HepG2 (cell line): ENCODE results near the gene TNFAIP8L1. TPM values are rescaled to one million over a fixed set of nuclear protein-coding genes. Genes with fewer than 3 reads are reported as not detected.

Source experiments
- ARID5B ChIP-seq: IDR thresholded peaks from 2 replicates; pipeline ENCODE4 v1.4.0; 2020; ENCODE audit warnings: mild to moderate bottlenecking, missing genetic modification reagents
- MNT ChIP-seq: fragments of 450-650 bp; IDR thresholded peaks from 2 replicates; pipeline ENCODE4 v1.6.1; 2016
- NBN ChIP-seq: fragments of 450-650 bp; conservative IDR thresholded peaks from 2 replicates; pipeline ENCODE4 v1.6.1; 2017
- NCOA2 ChIP-seq: sonication (generic); formaldehyde crosslinking; IDR thresholded peaks from 2 replicates; pipeline ENCODE4 v1.8.0; 2022; ENCODE audit warnings: inconsistent platforms
- RAD21 ChIP-seq: fragments of 450-650 bp; formaldehyde crosslinking; IDR thresholded peaks from 2 replicates; pipeline ENCODE4 v1.5.0; 2020; ENCODE audit warnings: mild to moderate bottlenecking
- RFXANK ChIP-seq: IDR thresholded peaks from 2 replicates; pipeline ENCODE4 v1.6.1; 2016
- SMAD9 ChIP-seq: sonication (generic); formaldehyde crosslinking; IDR thresholded peaks from 2 replicates; pipeline ENCODE4 v1.5.1; 2020; ENCODE audit warnings: mild to moderate bottlenecking, missing genetic modification reagents
- TCF7L2 ChIP-seq: IDR thresholded peaks from 2 replicates; pipeline ENCODE4 v1.6.1; 2011; ENCODE audit warnings: mild to moderate bottlenecking, low read depth, low read length, moderate library complexity
- TERF1 ChIP-seq: sonication (generic); formaldehyde crosslinking; IDR thresholded peaks from 2 replicates; pipeline ENCODE4 v1.8.0; 2022; ENCODE audit warnings: mild to moderate bottlenecking, missing genetic modification reagents, moderate library complexity
- ZNF18 ChIP-seq: sonication (generic); formaldehyde crosslinking; IDR thresholded peaks from 2 replicates; pipeline ENCODE4 v1.8.0; 2022; ENCODE audit warnings: mild to moderate bottlenecking, missing genetic modification reagents; ENCODE audit not compliant: insufficient replicate concordance
- ZNF30 ChIP-seq: sonication (generic); formaldehyde crosslinking; IDR thresholded peaks from 2 replicates; pipeline ENCODE4 v1.5.0; 2020; ENCODE audit warnings: mild to moderate bottlenecking, missing genetic modification reagents
- ZNF430 ChIP-seq: sonication (generic); formaldehyde crosslinking; IDR thresholded peaks from 2 replicates; pipeline ENCODE4 v1.9.0; 2021; ENCODE audit warnings: mild to moderate bottlenecking, missing genetic modification reagents
- ZNF496 ChIP-seq: sonication (generic); formaldehyde crosslinking; IDR thresholded peaks from 2 replicates; pipeline ENCODE4 v1.8.1; 2023; ENCODE audit warnings: mild to moderate bottlenecking, moderate library complexity, missing genetic modification reagents; ENCODE audit not compliant: insufficient replicate concordance
- ZNF615 ChIP-seq: sonication (generic); formaldehyde crosslinking; IDR thresholded peaks from 2 replicates; pipeline ENCODE4 v1.5.0; 2020; ENCODE audit warnings: mild to moderate bottlenecking, missing genetic modification reagents, borderline replicate concordance
- ZNF773 ChIP-seq: sonication (generic); formaldehyde crosslinking; IDR thresholded peaks from 2 replicates; pipeline ENCODE4 v1.4.0; 2020; ENCODE audit warnings: missing genetic modification reagents, borderline replicate concordance
- ZNF800 ChIP-seq: sonication (generic); formaldehyde crosslinking; IDR thresholded peaks from 2 replicates; pipeline ENCODE4 v1.4.0; 2020; ENCODE audit warnings: missing genetic modification reagents
- ZUFSP ChIP-seq: sonication (generic); formaldehyde crosslinking; IDR thresholded peaks from 2 replicates; pipeline ENCODE4 v1.9.0; 2021; ENCODE audit warnings: missing genetic modification reagents, mild to moderate bottlenecking, borderline replicate concordance
- polyA plus RNA-seq, 8 experiments: library from polyadenylated mRNA; depleted of rRNA in 3 of 8; stranded (reverse) in 7 of 8; unstranded in 1 of 8; fragments of >200 nt; fragmentation: Illumina TruSeq in 4 of 8; extraction: Trizol in 4 of 8; gene quantifications; 2 replicates each; pipeline versions ENCODE4 v1.2.1 to v1.2.3, GENCODE V29; 2011 to 2016; ENCODE audit warnings: low read depth in 4 of 8, missing spikeins in 1 of 8, mixed read lengths in 1 of 8; ENCODE audit not compliant: insufficient read depth in 1 of 8
- total RNA-seq, 5 experiments: library from RNA; depleted of rRNA; stranded (reverse); fragments of >200 nt; fragmentation: Illumina TruSeq; extraction: Trizol; gene quantifications; 2 replicates each; pipeline ENCODE4 v1.2.3, GENCODE V29; 2016; ENCODE audit warnings: low read depth in 1 of 5

Gene TNFAIP8L1
- total and polyA plus RNA-seq, 2 of the 13 experiments (the other 11 are each of a cell fraction or from before 2014, with no cell fraction given), result 13.4 to 21.4 TPM

- 0 out of 2 replicates have a peak, but pooled peaks have one; percentile 14 for TF ChIP-seq ARID5B (CRISPR knock-in tag)
- TF ChIP-seq SMAD9, result no peak
- TF ChIP-seq ZNF30 (CRISPR knock-in tag), result no peak
- no peak for TF ChIP-seq MNT
- no peak for TF ChIP-seq ZNF615 (CRISPR knock-in tag)
- TF ChIP-seq NBN, result no peak
- TF ChIP-seq ZNF18 (CRISPR knock-in tag), result no peak
- TF ChIP-seq ZNF496 (CRISPR knock-in tag), result no peak
- no peak for TF ChIP-seq RFXANK (CRISPR knock-in tag)
- TF ChIP-seq ZUFSP (CRISPR knock-in tag), result no peak
- no peak for TF ChIP-seq RAD21
- no peak for TF ChIP-seq NCOA2 (CRISPR knock-in tag)
- TF ChIP-seq TERF1 (CRISPR knock-in tag), result no peak
- TF ChIP-seq ZNF430 (CRISPR knock-in tag), result no peak
- TF ChIP-seq ZNF773 (CRISPR knock-in tag), result no peak
- TF ChIP-seq ZNF800, result peak; percentile 36; the same call in 1 of the 2 replicates
- TF ChIP-seq TCF7L2, result no peak
These were observed 32.2 kb upstream of the TNFAIP8L1 start (continued) for GRCh38 chr19:4606921-4607678.
